H1 (cell line): Measurements from ENCODE around the gene PHYH. TPM values are rescaled to one million over a fixed set of nuclear protein-coding genes. Genes with fewer than 3 reads are reported as not detected.

Source experiments
- CREB1 ChIP-seq: IDR thresholded peaks from 2 replicates; pipeline ENCODE4 v1.6.1; 2012; ENCODE audit warnings: inconsistent platforms
- CTBP2 ChIP-seq: IDR thresholded peaks from 2 replicates; pipeline ENCODE4 v1.7.0; 2011; ENCODE audit warnings: borderline replicate concordance, mild to moderate bottlenecking, moderate library complexity, mixed read lengths, low read length; ENCODE audit not compliant: insufficient read depth, insufficient read length
- GABPA ChIP-seq: IDR thresholded peaks from 2 replicates; pipeline ENCODE4 v1.6.1; 2011; ENCODE audit warnings: mild to moderate bottlenecking, low read length, moderate library complexity, borderline replicate concordance; ENCODE audit not compliant: insufficient read depth
- KDM4A ChIP-seq: IDR thresholded peaks from one replicate; pipeline ENCODE4 v1.7.1; 2012; ENCODE audit warnings: low read depth, mild to moderate bottlenecking, moderate library complexity, low read length, inconsistent platforms; ENCODE audit not compliant: severe bottlenecking
- RNF2 ChIP-seq: fragments of 200-900, 300-1000 bp; sonication (generic); IDR thresholded peaks from 2 replicates; pipeline ENCODE4 v1.7.1; 2016; ENCODE audit warnings: borderline replicate concordance, low read depth, mild to moderate bottlenecking, antibody characterized with exemption, low read length; ENCODE audit not compliant: poor library complexity, severe bottlenecking; ENCODE audit errors: missing control alignments
- polyA plus RNA-seq, 7 experiments: library from polyadenylated mRNA; depleted of rRNA in 3 of 7; stranded (reverse) in 5 of 7; unstranded in 2 of 7; fragments of >200 nt in 5 of 7; fragments of 200-250 nt in 2 of 7; gene quantifications; 1 replicate in 5 of 7; 2 replicates in 1 of 7; 4 replicates in 1 of 7; pipeline versions ENCODE4 v1.2.1 to v1.2.3, GENCODE V29; 2011 to 2013; ENCODE audit warnings: missing spikeins in 2 of 7, mixed read lengths in 2 of 7
- total RNA-seq: library from RNA; stranded (reverse); fragmentation: NEBNext Ultra II Directional; extraction: Animal tissue kit (Norgen Biotek cat#: 25700); gene quantifications from 2 replicates; pipeline ENCODE4 v1.2.1, GENCODE V29; 2021

Gene PHYH
- total and polyA plus RNA-seq, 2 of the 8 experiments (the other 6 are each of a cell fraction or from before 2014, with no cell fraction given): 22.0 to 22.7 TPM

DNA sequence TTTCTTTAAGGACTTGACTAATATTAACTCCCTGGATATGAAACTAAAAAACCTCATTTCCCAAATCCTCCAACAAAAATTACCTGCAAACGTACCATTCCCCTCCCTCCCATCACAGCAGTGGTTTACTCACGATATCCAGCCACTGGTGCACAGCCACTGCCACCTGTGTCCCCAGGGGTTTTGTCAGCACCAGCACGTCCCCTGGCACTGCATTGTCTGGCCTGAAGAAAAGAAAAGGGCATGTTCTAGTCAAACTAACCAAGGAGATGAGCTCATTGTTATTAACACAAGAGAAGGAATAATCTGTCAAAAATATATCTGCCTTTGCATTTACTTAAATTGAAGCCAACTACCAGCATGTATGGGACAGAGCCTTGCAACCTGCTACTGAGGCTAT is 29.7 kb upstream of the PHYH start (continued):
- TF ChIP-seq KDM4A (no peak), GABPA (no peak), CTBP2 (no peak), RNF2 (no peak), CREB1 (no peak)
- TF ChIP-seq, all 59 proteins: peak for 0
